PFSK-1 (cell line): ENCODE data around the gene DYNC1I2.

Experiments
- FOXP2 ChIP-seq: optimal IDR thresholded peaks from 2 replicates; pipeline ENCODE3; 2011; ENCODE audit warnings: borderline replicate concordance, control low read depth, inconsistent platforms; ENCODE audit not compliant: insufficient read depth; ENCODE audit errors: extremely low read length, extremely low read depth
- POLR2AphosphoS5 ChIP-seq: IDR thresholded peaks from 2 replicates; pipeline ENCODE4 v1.6.1; 2012; ENCODE audit warnings: low read depth, mild to moderate bottlenecking, control low read depth, low read length, moderate library complexity
- SIN3A ChIP-seq: IDR thresholded peaks from 2 replicates; pipeline ENCODE4 v1.6.1; 2012; ENCODE audit warnings: mild to moderate bottlenecking, low read length, moderate library complexity, borderline replicate concordance; ENCODE audit not compliant: insufficient read depth
- TAF1 ChIP-seq: IDR thresholded peaks from 2 replicates; pipeline ENCODE4 v1.6.1; 2012; ENCODE audit warnings: low read length, control low read depth, borderline replicate concordance; ENCODE audit not compliant: insufficient read depth
- TF ChIP-seq, protein P1 (sequence below), 2 experiments: IDR thresholded peaks; 2 replicates each; pipeline versions ENCODE4 v1.6.1 to v1.8.0; 2011 to 2012; ENCODE audit warnings: low read depth in 2 of 2, low read length in 2 of 2, control low read depth in 1 of 2, inconsistent platforms in 1 of 2, mild to moderate bottlenecking in 1 of 2, moderate library complexity in 1 of 2; ENCODE audit not compliant: insufficient read depth in 1 of 2

The DYNC1I2 gene

DNA sequence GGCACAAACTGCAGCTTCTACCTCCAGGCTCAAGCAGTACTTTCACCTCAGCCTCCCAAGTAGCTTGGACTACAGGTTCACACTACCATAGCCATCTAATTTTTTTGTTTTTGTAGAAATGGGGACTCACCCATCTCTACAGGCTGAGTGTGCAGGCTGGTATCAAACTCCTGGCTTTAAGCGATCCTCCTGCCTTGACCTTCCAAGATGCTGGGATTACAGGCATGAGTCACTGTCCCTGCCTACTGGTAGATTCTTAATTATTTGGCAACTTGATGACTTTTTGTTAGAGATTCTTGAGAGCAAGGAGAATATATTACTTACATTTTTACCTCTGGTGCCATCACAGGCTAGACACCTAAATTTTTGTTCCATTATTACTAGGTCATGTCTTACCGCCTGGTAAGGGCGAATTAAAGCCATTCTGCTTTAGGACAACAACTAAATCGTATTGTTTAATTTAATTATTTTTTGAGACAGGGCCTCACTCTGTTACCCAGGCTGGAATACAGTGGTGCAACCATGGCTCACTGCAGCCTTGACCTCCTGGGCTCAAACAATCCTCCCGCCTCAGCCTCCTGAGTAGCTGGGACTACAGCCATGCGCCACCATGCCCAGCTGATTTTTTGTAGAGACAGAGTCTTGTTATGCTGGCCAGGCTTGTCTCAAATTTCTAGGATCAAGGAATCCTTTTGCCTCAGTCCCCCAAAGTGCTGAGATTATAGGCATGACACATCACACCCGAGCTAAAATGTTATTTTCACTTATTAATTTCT is 15.7 kb downstream of the DYNC1I2 start:
- TF ChIP-seq SIN3A (no peak), TAF1 (no peak), FOXP2 (no peak), POLR2AphosphoS5 (no peak)
- TF ChIP-seq, protein P1, sequence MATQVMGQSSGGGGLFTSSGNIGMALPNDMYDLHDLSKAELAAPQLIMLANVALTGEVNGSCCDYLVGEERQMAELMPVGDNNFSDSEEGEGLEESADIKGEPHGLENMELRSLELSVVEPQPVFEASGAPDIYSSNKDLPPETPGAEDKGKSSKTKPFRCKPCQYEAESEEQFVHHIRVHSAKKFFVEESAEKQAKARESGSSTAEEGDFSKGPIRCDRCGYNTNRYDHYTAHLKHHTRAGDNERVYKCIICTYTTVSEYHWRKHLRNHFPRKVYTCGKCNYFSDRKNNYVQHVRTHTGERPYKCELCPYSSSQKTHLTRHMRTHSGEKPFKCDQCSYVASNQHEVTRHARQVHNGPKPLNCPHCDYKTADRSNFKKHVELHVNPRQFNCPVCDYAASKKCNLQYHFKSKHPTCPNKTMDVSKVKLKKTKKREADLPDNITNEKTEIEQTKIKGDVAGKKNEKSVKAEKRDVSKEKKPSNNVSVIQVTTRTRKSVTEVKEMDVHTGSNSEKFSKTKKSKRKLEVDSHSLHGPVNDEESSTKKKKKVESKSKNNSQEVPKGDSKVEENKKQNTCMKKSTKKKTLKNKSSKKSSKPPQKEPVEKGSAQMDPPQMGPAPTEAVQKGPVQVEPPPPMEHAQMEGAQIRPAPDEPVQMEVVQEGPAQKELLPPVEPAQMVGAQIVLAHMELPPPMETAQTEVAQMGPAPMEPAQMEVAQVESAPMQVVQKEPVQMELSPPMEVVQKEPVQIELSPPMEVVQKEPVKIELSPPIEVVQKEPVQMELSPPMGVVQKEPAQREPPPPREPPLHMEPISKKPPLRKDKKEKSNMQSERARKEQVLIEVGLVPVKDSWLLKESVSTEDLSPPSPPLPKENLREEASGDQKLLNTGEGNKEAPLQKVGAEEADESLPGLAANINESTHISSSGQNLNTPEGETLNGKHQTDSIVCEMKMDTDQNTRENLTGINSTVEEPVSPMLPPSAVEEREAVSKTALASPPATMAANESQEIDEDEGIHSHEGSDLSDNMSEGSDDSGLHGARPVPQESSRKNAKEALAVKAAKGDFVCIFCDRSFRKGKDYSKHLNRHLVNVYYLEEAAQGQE (IDR thresholded peaks at IDR 0.05; ENCODE audit: insufficient read depth in 1 of 2, low read depth in 2 of 2, low read length in 2 of 2): no peak

DNA sequence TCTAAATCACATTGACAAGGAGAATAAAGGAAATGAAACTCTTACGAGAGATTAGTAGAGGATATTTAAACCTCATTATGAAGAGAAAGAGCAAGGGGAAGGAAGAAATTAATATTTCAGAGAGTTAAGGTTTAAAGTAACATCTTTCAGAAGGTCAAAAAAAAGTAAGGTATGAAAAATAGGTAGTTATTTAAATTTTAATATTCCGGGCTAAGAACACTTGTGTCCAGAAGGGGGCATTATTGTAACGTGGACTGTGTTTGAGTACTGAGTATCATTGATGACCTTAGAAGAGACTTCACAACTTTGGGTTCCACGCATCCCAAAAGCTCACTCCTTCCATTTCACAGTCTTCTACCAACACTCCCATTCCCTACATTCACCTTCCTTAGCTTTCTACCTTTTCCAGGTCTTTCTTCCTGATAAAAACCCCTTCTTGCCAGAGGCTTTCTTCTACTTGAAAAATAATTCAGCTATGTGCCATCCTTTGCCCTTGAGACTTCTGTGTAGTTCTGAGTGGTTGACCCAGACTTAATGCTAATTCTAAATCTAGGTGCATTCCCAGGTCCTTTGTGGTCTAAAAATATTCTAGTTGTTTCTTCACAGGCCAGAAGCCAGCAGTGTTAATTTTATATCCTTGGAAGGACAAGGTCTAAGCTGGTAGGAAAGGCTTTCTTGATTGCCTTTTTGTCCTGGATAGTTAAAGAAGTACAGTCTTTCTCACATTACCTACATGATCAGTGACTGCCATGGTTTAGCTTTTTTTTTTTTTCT is 16.5 kb downstream of the DYNC1I2 start:
- TF ChIP-seq TAF1 (no peak), POLR2AphosphoS5 (no peak), FOXP2 (no peak), SIN3A (no peak)
- TF ChIP-seq, protein P1 (IDR thresholded peaks at IDR 0.05; ENCODE audit: insufficient read depth in 1 of 2, low read depth in 2 of 2, low read length in 2 of 2): no peak

DNA sequence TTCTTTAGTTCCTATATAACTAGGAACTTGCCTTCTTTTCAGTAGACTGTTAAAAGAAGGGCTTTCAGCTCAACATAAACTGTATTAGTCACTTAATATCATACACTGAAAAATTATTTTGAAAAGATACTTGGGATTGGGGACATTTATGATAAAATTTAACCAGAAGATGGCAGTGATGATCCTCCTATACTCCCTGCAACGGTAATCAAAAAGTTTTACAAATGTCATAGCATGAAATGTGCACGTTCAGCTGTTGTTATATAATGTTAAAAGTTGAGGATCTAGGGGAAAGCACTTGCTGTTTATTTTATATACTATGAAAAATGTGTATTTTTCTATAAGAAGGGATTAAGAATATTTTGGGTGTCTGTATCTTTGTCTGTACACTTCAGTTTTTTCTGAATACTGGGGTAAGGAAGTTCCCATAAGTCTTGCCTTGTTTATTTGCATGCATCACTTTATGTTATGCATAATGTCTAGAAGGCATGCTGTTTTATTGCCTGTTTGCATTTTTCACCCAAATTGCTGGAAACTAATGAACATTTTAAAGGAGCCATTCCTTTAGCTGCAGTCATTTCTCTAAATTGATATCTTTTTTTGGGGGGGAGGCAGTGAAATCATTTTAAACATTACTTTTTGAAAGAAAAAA is 19.0 kb downstream of the DYNC1I2 start:
- TF ChIP-seq, protein P1 (IDR thresholded peaks at IDR 0.05; ENCODE audit: insufficient read depth in 1 of 2, low read depth in 2 of 2, low read length in 2 of 2): no peak
- TF ChIP-seq POLR2AphosphoS5: no peak
- no peak for TF ChIP-seq FOXP2

DNA sequence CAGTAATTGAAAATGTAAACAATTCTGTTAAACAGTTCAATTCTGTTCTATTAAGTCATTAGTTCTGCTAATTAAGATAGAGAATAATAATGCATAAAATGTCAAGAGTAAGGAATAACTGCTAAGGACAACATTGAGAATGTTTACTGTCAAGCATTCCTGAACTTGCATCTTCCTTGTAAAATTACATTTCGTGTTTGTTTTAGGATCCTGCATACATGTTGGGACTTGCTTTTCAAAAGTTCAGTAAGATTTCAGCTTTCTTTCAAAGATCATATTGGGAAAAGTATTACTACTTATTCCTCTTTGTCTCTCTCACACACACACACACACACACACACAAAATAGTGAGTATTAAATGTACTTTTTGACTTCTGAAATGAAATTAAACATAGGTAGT is 20.5 kb downstream of the DYNC1I2 start:
- TF ChIP-seq POLR2AphosphoS5: no peak
- TF ChIP-seq TAF1: no peak
- TF ChIP-seq, protein P1 (IDR thresholded peaks at IDR 0.05; ENCODE audit: insufficient read depth in 1 of 2, low read depth in 2 of 2, low read length in 2 of 2): no peak
- no peak for TF ChIP-seq FOXP2
- TF ChIP-seq SIN3A: no peak
